Endodermal cell (in vitro differentiated cells): ENCODE data around the gene GNPDA1. TPM values are rescaled to one million over a fixed set of nuclear protein-coding genes. Genes with fewer than 3 reads are reported as not detected.
"Not testable (repeated sequence)": the region's sequence is repeated elsewhere in the genome, so short reads cannot be mapped to it uniquely, and the experiment has no call there.

Experiments
- DNase-seq: peaks from one replicate; pipeline ENCODE4 v3.0.0-alpha.2; 2017
- H3K27ac ChIP-seq: 2 replicates; pipeline ENCODE4 v1.5.1; 2013; ENCODE audit warnings: mild to moderate bottlenecking, low read depth, low read length, moderate library complexity
- H3K27me3 ChIP-seq: 2 replicates; pipeline ENCODE4 v1.6.1; 2013; ENCODE audit warnings: mild to moderate bottlenecking, low read length, moderate library complexity; ENCODE audit not compliant: insufficient read depth, control insufficient read depth, poor library complexity, severe bottlenecking
- H3K36me3 ChIP-seq: 2 replicates; pipeline ENCODE4 v1.7.0; 2013; ENCODE audit warnings: mild to moderate bottlenecking, low read length, moderate library complexity; ENCODE audit not compliant: control insufficient read depth, insufficient read depth
- H3K4me1 ChIP-seq: one replicate; pipeline ENCODE4 v1.7.0; 2013; ENCODE audit warnings: low read length; ENCODE audit not compliant: control insufficient read depth, insufficient read depth
- H3K4me3 ChIP-seq: 2 replicates; pipeline ENCODE4 v1.5.1; 2013; ENCODE audit warnings: mild to moderate bottlenecking, low read length, moderate library complexity
- H3K9ac ChIP-seq: 2 replicates; pipeline ENCODE4 v1.6.1; 2013; ENCODE audit warnings: mild to moderate bottlenecking, low read length, moderate library complexity; ENCODE audit not compliant: poor library complexity, severe bottlenecking; ENCODE audit errors: extremely low read depth
- H3K9me3 ChIP-seq: 2 replicates; pipeline ENCODE4 v1.6.1; 2013; ENCODE audit warnings: mild to moderate bottlenecking, low read length, moderate library complexity; ENCODE audit not compliant: control insufficient read depth
- H3K27ac Mint-ChIP-seq: 2 replicates; pipeline ENCODE4 v1.8.0; 2020; ENCODE audit warnings: mixed read lengths
- H3K27me3 Mint-ChIP-seq: 2 replicates; pipeline ENCODE4 v1.8.0; 2021; ENCODE audit warnings: mild to moderate bottlenecking, mixed read lengths; ENCODE audit not compliant: insufficient read depth
- H3K36me3 Mint-ChIP-seq: 2 replicates; pipeline ENCODE4 v1.8.0; 2020; ENCODE audit warnings: low read depth, mixed read lengths
- H3K4me1 Mint-ChIP-seq: 2 replicates; pipeline ENCODE4 v1.8.0; 2020; ENCODE audit warnings: mixed read lengths
- H3K4me3 Mint-ChIP-seq: 2 replicates; pipeline ENCODE4 v1.8.0; 2020; ENCODE audit warnings: mild to moderate bottlenecking, moderate library complexity, mixed read lengths
- H3K9me3 Mint-ChIP-seq: 2 replicates; pipeline ENCODE4 v1.8.0; 2020; ENCODE audit warnings: mild to moderate bottlenecking, mixed read lengths
- WGBS, 2 experiments: methylation state at CpG; one replicate each; pipeline versions ENCODE4 v1.1.5 to v1.1.7; 2013; ENCODE audit warnings: missing lambda C conversion rate in 2 of 2, mixed read lengths in 1 of 2; ENCODE audit not compliant: insufficient coverage in 1 of 2, insufficient read length in 1 of 2; 5-methylcytosine and 5-hydroxymethylcytosine counted together
- total RNA-seq, 2 donors: library from RNA; stranded (reverse); fragmentation: NEBNext Ultra II Directional in 1 of 2; extraction: Animal tissue kit (Norgen Biotek cat#: 25700) in 1 of 2; gene quantifications; 2 replicates in 1 of 2; 3 replicates in 1 of 2; pipeline ENCODE4 v1.2.1, GENCODE V29; 2021
- TF ChIP-seq, protein P1 (sequence below): fragments of 200-600 bp; sonication (generic); conservative IDR thresholded peaks from 2 replicates; pipeline ENCODE4 v1.5.0; 2021; ENCODE audit warnings: antibody characterized with exemption, mild to moderate bottlenecking

The GNPDA1 gene
- total RNA-seq, 2 donors from 2014 or later, result 90.9 to 118 TPM

DNA sequence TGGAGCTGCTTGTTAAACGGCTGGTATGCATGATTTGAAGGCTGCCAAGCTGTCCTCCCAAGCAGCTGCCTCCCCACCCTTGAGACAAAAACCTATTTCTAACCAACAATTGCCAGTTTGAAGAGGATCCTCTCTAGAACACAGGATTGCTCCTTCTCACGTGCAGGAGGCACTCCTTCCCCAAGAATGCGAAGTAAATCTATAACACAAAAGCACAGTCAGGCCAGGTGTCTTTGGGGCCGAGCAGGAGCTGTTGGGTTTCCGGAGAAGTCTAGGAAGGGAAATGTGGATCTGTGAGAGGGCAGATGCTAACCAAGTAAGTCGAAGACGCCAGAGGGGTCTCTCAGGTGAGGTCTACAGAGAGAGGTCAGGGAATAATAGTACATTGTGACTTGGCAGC, 35.4 kb upstream of the GNPDA1 start:
- 68 to 70% methylated on average over 6 to 7 of the region's 7 CpGs for WGBS, 2 experiments
- no peaks in the 10 kb centered on the region for H3K27me3 ChIP-seq
- TF ChIP-seq, protein P1, sequence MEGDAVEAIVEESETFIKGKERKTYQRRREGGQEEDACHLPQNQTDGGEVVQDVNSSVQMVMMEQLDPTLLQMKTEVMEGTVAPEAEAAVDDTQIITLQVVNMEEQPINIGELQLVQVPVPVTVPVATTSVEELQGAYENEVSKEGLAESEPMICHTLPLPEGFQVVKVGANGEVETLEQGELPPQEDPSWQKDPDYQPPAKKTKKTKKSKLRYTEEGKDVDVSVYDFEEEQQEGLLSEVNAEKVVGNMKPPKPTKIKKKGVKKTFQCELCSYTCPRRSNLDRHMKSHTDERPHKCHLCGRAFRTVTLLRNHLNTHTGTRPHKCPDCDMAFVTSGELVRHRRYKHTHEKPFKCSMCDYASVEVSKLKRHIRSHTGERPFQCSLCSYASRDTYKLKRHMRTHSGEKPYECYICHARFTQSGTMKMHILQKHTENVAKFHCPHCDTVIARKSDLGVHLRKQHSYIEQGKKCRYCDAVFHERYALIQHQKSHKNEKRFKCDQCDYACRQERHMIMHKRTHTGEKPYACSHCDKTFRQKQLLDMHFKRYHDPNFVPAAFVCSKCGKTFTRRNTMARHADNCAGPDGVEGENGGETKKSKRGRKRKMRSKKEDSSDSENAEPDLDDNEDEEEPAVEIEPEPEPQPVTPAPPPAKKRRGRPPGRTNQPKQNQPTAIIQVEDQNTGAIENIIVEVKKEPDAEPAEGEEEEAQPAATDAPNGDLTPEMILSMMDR, result peak; percentile 28
- Mint-ChIP-seq H3K27me3 (peaks cover 2% of the 10 kb centered on the region), H3K4me3 (no peak overlapping the region), H3K27ac (no peak overlapping the region), H3K36me3 (no peaks in the 10 kb centered on the region), H3K4me1 (peaks cover 9% of the 10 kb centered on the region), H3K9me3 (peaks cover 5% of the 10 kb centered on the region)
- no peak overlapping the region for H3K27ac ChIP-seq
- no peaks in the 10 kb centered on the region for H3K9me3 ChIP-seq
- H3K4me1 ChIP-seq, result no peaks in the 10 kb centered on the region
- no peak overlapping the region for H3K4me3 ChIP-seq
- peak; percentile 55 for DNase-seq
- H3K36me3 ChIP-seq, result no peaks in the 10 kb centered on the region
- H3K9ac ChIP-seq, result no peak overlapping the region

DNA sequence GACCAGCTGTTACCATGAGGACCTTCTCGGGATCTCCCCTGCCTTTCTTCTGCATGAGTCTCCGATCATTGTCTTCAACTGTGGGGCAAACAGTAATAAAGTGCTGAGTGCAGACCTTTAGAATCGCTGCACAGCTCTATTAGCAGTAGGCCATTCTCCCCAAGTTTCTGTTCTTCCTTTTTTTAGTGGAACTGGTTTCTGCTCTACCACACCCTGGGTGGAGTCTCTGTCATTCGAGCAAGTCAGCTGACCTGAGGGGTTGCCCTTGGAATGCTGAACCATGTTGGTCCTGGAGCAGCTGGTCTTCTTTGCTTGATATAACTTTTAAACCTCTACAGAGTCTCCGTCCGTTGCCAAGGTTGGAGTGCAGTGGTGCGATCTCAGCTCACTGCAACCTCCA, 33.4 kb upstream of the GNPDA1 start:
- Mint-ChIP-seq H3K36me3 (no peaks in the 10 kb centered on the region), H3K4me3 (no peak overlapping the region), H3K27me3 (peaks cover 2% of the 10 kb centered on the region), H3K9me3 (peaks cover 5% of the 10 kb centered on the region), H3K27ac (no peak overlapping the region), H3K4me1 (peaks cover 5% of the 10 kb centered on the region)
- no peak for DNase-seq
- WGBS, 2 experiments, result 90 to 96% methylated on average over 7 of the region's 7 CpGs
- Histone ChIP-seq H3K4me3 (no peak overlapping the region), H3K27me3 (no peaks in the 10 kb centered on the region), H3K4me1 (no peaks in the 10 kb centered on the region), H3K9me3 (no peaks in the 10 kb centered on the region), H3K9ac (no peak overlapping the region), H3K36me3 (no peaks in the 10 kb centered on the region), H3K27ac (no peak overlapping the region)
- TF ChIP-seq, protein P1, result no peak

DNA sequence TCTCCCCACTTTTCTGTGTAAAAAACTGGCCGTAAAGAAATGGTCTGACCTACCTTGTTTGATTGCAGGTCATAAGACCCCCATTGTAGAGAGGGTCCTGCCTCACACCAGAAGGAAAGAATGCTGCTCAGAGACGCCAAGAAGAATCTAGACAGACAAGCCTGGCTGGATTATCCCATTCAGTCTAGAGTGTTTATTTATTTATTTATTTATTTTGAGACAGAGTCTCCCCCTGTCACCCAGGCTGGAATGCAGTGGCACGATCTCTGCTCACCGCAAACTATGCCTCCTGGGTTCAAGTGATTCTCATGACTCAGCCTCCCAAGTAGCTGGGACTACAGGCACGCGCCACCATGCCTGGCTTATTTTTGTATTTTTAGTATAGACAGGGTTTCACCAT, 28.1 kb upstream of the GNPDA1 start:
- H3K4me1 Mint-ChIP-seq, H3K9me3 Mint-ChIP-seq, H3K9ac ChIP-seq, H3K27me3 ChIP-seq, H3K27me3 Mint-ChIP-seq, H3K27ac ChIP-seq, H3K4me3 ChIP-seq, H3K36me3 ChIP-seq, H3K9me3 ChIP-seq, H3K27ac Mint-ChIP-seq, H3K4me1 ChIP-seq, DNase-seq, H3K36me3 Mint-ChIP-seq, H3K4me3 Mint-ChIP-seq: not testable (repeated sequence)
- 95 to 97% methylated on average over 6 of the region's 6 CpGs for WGBS, 2 experiments

DNA sequence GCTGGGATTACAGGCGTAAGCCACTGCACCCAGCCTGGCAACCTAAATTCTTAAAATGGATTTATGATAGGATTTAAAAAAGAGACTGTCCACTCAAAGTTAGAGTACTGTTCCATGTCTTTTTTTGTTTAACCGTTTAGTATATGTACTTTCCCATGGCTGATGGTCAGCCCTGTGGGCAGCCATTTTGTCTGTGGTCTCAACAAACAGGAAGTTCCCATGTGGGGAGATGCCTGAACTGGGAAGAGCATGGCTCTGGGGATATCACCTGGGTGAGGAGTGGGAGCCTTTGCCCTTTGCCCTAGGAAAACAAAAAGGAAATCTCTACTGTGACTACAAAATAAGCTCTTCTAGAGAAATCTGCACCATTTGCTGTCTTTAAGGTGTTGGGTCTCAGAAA, 27.5 kb upstream of the GNPDA1 start:
- H3K27ac Mint-ChIP-seq, result no peak overlapping the region

More for the DNA sequence above, 27.5 kb upstream of the GNPDA1 start:
- no peak for DNase-seq
- WGBS, 2 experiments, result 97 to 100% methylated on average over 2 of the region's 2 CpGs
- H3K27me3 Mint-ChIP-seq, result peaks cover 2% of the 10 kb centered on the region
- H3K9me3 Mint-ChIP-seq, result peaks cover 7% of the 10 kb centered on the region
- TF ChIP-seq, protein P1, result no peak
- Histone ChIP-seq H3K9me3 (no peaks in the 10 kb centered on the region), H3K36me3 (no peaks in the 10 kb centered on the region), H3K27ac (no peak overlapping the region), H3K4me1 (no peaks in the 10 kb centered on the region), H3K9ac (no peak overlapping the region), H3K4me3 (no peak overlapping the region), H3K27me3 (no peaks in the 10 kb centered on the region)
- no peak overlapping the region for H3K4me3 Mint-ChIP-seq
- H3K36me3 Mint-ChIP-seq, result no peaks in the 10 kb centered on the region
- no peaks in the 10 kb centered on the region for H3K4me1 Mint-ChIP-seq
